HG03060 (cell line): ENCODE data around the gene TNRC6C.

Experiments used
- ATAC-seq: cut with Tn5 transposase; IDR thresholded peaks from one replicate; pipeline ENCODE4 v1.9.1; 2021; ENCODE audit warnings: low read depth, moderate number of reproducible peaks; ENCODE audit not compliant: unreplicated experiment

Gene TNRC6C

GRCh38 chr17:78012428-78012827 is 53.9 kb downstream of the TNRC6C start:
- no peak for ATAC-seq

- no peak for ATAC-seq
These were observed 55.4 kb downstream of the TNRC6C start for GRCh38 chr17:78013683-78014467.

- no peak for ATAC-seq
These were observed 56.1 kb downstream of the TNRC6C start for GRCh38 chr17:78014646-78015045.

- no peak for ATAC-seq
These were observed 58.3 kb downstream of the TNRC6C start for GRCh38 chr17:78016852-78017251.

GRCh38 chr17:78019367-78019975 is 61.0 kb downstream of the TNRC6C start:
- ATAC-seq = no peak

- no peak for ATAC-seq
These were observed 61.6 kb downstream of the TNRC6C start for GRCh38 chr17:78019976-78020716.

GRCh38 chr17:78020717-78021108 is 62.2 kb downstream of the TNRC6C start:
- ATAC-seq = no peak

- ATAC-seq = no peak
These were observed 63.9 kb downstream of the TNRC6C start for GRCh38 chr17:78022425-78022824.

- no peak for ATAC-seq
These were observed 64.5 kb downstream of the TNRC6C start for GRCh38 chr17:78023042-78023441.

- no peak for ATAC-seq
These were observed 67.9 kb downstream of the TNRC6C start for GRCh38 chr17:78026381-78026780.

GRCh38 chr17:78027121-78027520 is 68.6 kb downstream of the TNRC6C start:
- ATAC-seq = no peak

- no peak for ATAC-seq
These were observed 71.2 kb downstream of the TNRC6C start for GRCh38 chr17:78029697-78030096.

- ATAC-seq = no peak
These were observed 72.9 kb downstream of the TNRC6C start for GRCh38 chr17:78031435-78031834.

- ATAC-seq = no peak
These were observed 73.7 kb downstream of the TNRC6C start for GRCh38 chr17:78032166-78032565.

GRCh38 chr17:78034429-78035091 is 76.1 kb downstream of the TNRC6C start:
- no peak for ATAC-seq

- ATAC-seq = no peak
These were observed 78.8 kb downstream of the TNRC6C start for GRCh38 chr17:78037280-78037679.

- ATAC-seq = no peak
These were observed 80.3 kb downstream of the TNRC6C start for GRCh38 chr17:78038748-78039288.

GRCh38 chr17:78039581-78039980 is 81.1 kb downstream of the TNRC6C start:
- ATAC-seq = no peak

GRCh38 chr17:78040440-78041385 is 82.2 kb downstream of the TNRC6C start:
- no peak for ATAC-seq
